ENCODE measurements around the gene MRFAP1.
"Not testable (repeated sequence)": the region's sequence is repeated elsewhere in the genome, so short reads cannot be mapped to it uniquely, and the experiment has no call there.

Gene MRFAP1

GRCh38 chr4:6668391-6668790, 27.9 kb downstream of the MRFAP1 start:
- Histone ChIP-seq H3K36me3 (peaks cover 4% of the 10 kb centered on the region; the same call in 1 of the 2 replicates), H3K4me3 (ENCODE audit: low read depth, low read length) (no peak overlapping the region), H3K27me3 (ENCODE audit: insufficient read depth, low read depth, severe bottlenecking) (peaks cover 8% of the 10 kb centered on the region), H3K27ac (no peak overlapping the region), H3K9me3 (ENCODE audit: severe bottlenecking) (peaks cover 2% of the 10 kb centered on the region)
- TF ChIP-seq, protein P1, sequence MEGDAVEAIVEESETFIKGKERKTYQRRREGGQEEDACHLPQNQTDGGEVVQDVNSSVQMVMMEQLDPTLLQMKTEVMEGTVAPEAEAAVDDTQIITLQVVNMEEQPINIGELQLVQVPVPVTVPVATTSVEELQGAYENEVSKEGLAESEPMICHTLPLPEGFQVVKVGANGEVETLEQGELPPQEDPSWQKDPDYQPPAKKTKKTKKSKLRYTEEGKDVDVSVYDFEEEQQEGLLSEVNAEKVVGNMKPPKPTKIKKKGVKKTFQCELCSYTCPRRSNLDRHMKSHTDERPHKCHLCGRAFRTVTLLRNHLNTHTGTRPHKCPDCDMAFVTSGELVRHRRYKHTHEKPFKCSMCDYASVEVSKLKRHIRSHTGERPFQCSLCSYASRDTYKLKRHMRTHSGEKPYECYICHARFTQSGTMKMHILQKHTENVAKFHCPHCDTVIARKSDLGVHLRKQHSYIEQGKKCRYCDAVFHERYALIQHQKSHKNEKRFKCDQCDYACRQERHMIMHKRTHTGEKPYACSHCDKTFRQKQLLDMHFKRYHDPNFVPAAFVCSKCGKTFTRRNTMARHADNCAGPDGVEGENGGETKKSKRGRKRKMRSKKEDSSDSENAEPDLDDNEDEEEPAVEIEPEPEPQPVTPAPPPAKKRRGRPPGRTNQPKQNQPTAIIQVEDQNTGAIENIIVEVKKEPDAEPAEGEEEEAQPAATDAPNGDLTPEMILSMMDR (IDR thresholded peaks at IDR 0.05; ENCODE audit: low read depth, low read length), result no peak
- DNase-seq, result no peak

- Histone ChIP-seq H3K9me3 (ENCODE audit: severe bottlenecking) (peaks cover 2% of the 10 kb centered on the region), H3K36me3 (peaks cover 20% of the 10 kb centered on the region), H3K4me3 (ENCODE audit: low read depth, low read length) (no peak overlapping the region), H3K27me3 (ENCODE audit: insufficient read depth, low read depth, severe bottlenecking) (no peaks in the 10 kb centered on the region), H3K27ac (no peak overlapping the region)
- TF ChIP-seq, protein P1 (IDR thresholded peaks at IDR 0.05; ENCODE audit: low read depth, low read length), result no peak
- no peak for DNase-seq
These were observed 31.2 kb downstream of the MRFAP1 start for GRCh38 chr4:6671648-6672047.

GRCh38 chr4:6672131-6672530, 31.6 kb downstream of the MRFAP1 start:
- peaks cover 2% of the 10 kb centered on the region for H3K9me3 ChIP-seq (ENCODE audit: severe bottlenecking)
- peaks cover 20% of the 10 kb centered on the region for H3K36me3 ChIP-seq
- H3K27ac ChIP-seq, result no peak overlapping the region
- no peaks in the 10 kb centered on the region for H3K27me3 ChIP-seq (ENCODE audit: insufficient read depth, low read depth, severe bottlenecking)
- H3K4me3 ChIP-seq (ENCODE audit: low read depth, low read length), result no peak overlapping the region
- TF ChIP-seq, protein P1 (IDR thresholded peaks at IDR 0.05; ENCODE audit: low read depth, low read length), result no peak
- DNase-seq, result no peak

DNA sequence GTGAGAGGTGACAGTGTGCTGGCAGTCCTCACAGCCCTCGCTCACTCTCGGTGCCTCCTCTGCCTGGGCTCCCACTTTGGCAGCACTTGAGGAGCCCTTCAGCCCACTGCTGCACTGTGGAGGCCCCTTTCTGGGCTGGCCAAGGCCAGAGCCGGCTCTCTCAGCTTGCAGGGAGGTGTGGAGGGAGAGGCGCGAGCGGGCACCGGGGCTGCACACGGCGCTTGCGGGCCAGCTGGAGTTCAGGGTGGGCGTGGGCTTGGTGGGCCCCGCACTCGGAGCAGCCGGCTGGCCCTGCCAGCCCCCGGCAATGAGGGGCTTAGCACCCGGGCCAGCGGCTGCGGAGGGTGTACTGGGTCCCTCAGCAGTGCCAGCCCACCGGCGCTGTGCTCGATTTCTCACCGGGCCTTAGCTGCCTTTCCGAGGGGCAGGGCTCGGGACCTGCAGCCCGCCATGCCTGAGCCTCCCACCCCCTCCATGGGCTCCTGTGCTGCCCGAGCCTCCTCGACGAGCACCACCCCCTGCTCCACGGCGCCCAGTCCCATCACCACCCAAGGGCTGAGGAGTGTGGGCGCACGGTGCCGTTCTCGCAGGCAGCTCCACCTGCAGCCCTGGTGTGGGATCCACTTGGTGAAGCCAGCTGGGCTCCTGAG, 32.2 kb downstream of the MRFAP1 start:
- H3K27me3 ChIP-seq (ENCODE audit: insufficient read depth, low read depth, severe bottlenecking); H3K4me3 ChIP-seq (ENCODE audit: low read depth, low read length); DNase-seq; H3K9me3 ChIP-seq (ENCODE audit: severe bottlenecking): not testable (repeated sequence)
- peaks cover 21% of the 10 kb centered on the region for H3K36me3 ChIP-seq
- peak overlapping the region; percentile 90 for H3K27ac ChIP-seq

DNA sequence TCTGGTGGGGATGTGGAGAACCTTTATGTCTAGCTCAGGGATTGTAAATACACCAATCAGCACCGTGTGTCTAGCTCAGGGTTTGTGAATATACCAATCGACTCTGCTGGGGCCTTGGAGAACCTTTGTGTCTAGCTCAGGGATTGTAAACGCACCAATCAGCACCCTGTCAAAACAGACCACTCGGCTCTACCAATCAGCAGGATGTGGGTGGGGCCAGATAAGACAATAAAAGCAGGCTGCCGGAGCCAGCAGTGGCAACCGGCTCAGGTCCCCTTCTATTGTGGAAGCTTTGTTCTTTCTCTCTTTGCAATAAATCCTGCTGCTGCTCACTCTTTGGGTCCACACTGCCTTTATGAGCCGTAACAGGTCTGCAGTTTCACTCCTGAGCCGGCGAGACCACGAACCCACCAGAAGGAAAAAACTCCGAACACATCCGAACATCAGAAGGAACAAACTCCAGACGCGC, 32.7 kb downstream of the MRFAP1 start:
- DNase-seq, result peak; percentile 68
- H3K27ac ChIP-seq, result peak overlapping the region; percentile 90
- not testable (repeated sequence) for H3K9me3 ChIP-seq (ENCODE audit: severe bottlenecking); H3K27me3 ChIP-seq (ENCODE audit: insufficient read depth, low read depth, severe bottlenecking)
- H3K4me3 ChIP-seq (ENCODE audit: low read depth, low read length), result peak overlapping the region; percentile 50
- peaks cover 23% of the 10 kb centered on the region for H3K36me3 ChIP-seq

GRCh38 chr4:6673660-6674499, 33.4 kb downstream of the MRFAP1 start:
- DNase-seq, result peak; percentile 97
- Histone ChIP-seq H3K27ac (peak overlapping the region; percentile 90), H3K4me3 (ENCODE audit: low read depth, low read length) (peak overlapping the region; percentile 50), H3K36me3 (peaks cover 23% of the 10 kb centered on the region), H3K9me3 (ENCODE audit: severe bottlenecking) (peaks cover 2% of the 10 kb centered on the region), H3K27me3 (ENCODE audit: insufficient read depth, low read depth, severe bottlenecking) (no peaks in the 10 kb centered on the region)
- TF ChIP-seq, protein P1 (IDR thresholded peaks at IDR 0.05; ENCODE audit: low read depth, low read length), result no peak

Data from WERI-Rb-1 (cell line).